A549 (cell line): ENCODE measurements around the gene MRTFB. TPM values are rescaled to one million over a fixed set of nuclear protein-coding genes. Genes with fewer than 3 reads are reported as not detected.

Experiments
- ATAC-seq, 2 experiments: fragments of 200-7000 bp in 1 of 2; fragments of >200 bp in 1 of 2; cut with Nextera tagmentation in 1 of 2; cut with Tn5 transposase in 1 of 2; 3 replicates each; pipeline versions ENCODE4 v1.8.0 to v1.9.1; 2018 to 2020; ENCODE audit warnings: mild to moderate bottlenecking in 1 of 2, moderate library complexity in 1 of 2
- CTCF ChIA-PET: fragments of 300-600 bp; sonication (Branson Sonifier 250); formaldehyde crosslinking; extraction: SDS; loops from one replicate; lab custom pipeline; 2021; ENCODE audit warnings: antibody characterized with exemption, inconsistent platforms; lab: Yijun Ruan, JAX
- POLR2A ChIA-PET: fragments of 350-600 bp; formaldehyde crosslinking; extraction: SDS; loops from one replicate; lab custom pipeline; 2021; ENCODE audit warnings: antibody characterized with exemption, inconsistent platforms; lab: Yijun Ruan, JAX
- DNase-seq, 2 experiments: peaks; one replicate each; pipeline versions ENCODE4 v3.0.0 to v3.0.0-alpha.2; 2011 to 2016; ENCODE audit warnings: low read depth in 1 of 2, low spot score in 1 of 2
- FAIRE-seq: peaks from 2 replicates; lab custom pipeline; 2011; peaks lifted over from hg19 to GRCh38; lab: Jason Lieb, UNC
- H3K27ac ChIP-seq, 2 experiments: fragments of >200 bp; sonication (Bioruptor Twin); formaldehyde crosslinking; 3 replicates each; pipeline ENCODE4 v1.5.1; 2016 to 2017
- H3K4me1 ChIP-seq: fragments of >200 bp; sonication (Bioruptor Twin); formaldehyde crosslinking; 3 replicates; pipeline ENCODE4 v1.6.1; 2016
- H3K4me2 ChIP-seq: fragments of >200 bp; sonication (Bioruptor Twin); formaldehyde crosslinking; 3 replicates; pipeline ENCODE4 v1.6.1; 2016
- H3K4me3 ChIP-seq: fragments of >200 bp; sonication (Bioruptor Twin); formaldehyde crosslinking; 3 replicates; pipeline ENCODE4 v1.5.1; 2016
- H3K9me3 ChIP-seq: fragments of >200 bp; sonication (Bioruptor Twin); formaldehyde crosslinking; 3 replicates; pipeline ENCODE4 v1.6.1; 2016
- BCL3 ChIP-seq: fragments of >200 bp; sonication (Bioruptor Twin); formaldehyde crosslinking; IDR thresholded peaks from 3 replicates; pipeline ENCODE4 v1.6.1; 2016
- CBX2 ChIP-seq: fragments of 200-600 bp; sonication (generic); IDR thresholded peaks from 2 replicates; pipeline ENCODE4 v1.6.1; 2016; ENCODE audit warnings: low read depth, mild to moderate bottlenecking, borderline replicate concordance
- CHD4 ChIP-seq: fragments of 200-600 bp; sonication (generic); IDR thresholded peaks from 2 replicates; pipeline ENCODE4 v1.6.1; 2016; ENCODE audit warnings: antibody characterized with exemption, mild to moderate bottlenecking, borderline replicate concordance
- E2F6 ChIP-seq: IDR thresholded peaks from 2 replicates; pipeline ENCODE4 v1.6.1; 2012; ENCODE audit warnings: low read depth, borderline replicate concordance
- ESRRA ChIP-seq: fragments of 150-350 bp; IDR thresholded peaks from 2 replicates; pipeline ENCODE4 v1.6.1; 2014; ENCODE audit warnings: mild to moderate bottlenecking, low read length, borderline replicate concordance
- FOSL2 ChIP-seq, 2 experiments: fragments of 450-650 bp in 1 of 2; fragments of >200 bp in 1 of 2; sonication (Bioruptor Twin) in 1 of 2; formaldehyde crosslinking; IDR thresholded peaks; 2 replicates each; pipeline versions ENCODE4 v1.5.0 to v1.6.1; 2016 to 2020; ENCODE audit warnings: mild to moderate bottlenecking in 1 of 2, moderate library complexity in 1 of 2
- FOXS1 ChIP-seq: fragments of 250-450 bp; sonication (Bioruptor Pico); IDR thresholded peaks from 2 replicates; pipeline ENCODE4 v1.5.0; 2020; ENCODE audit warnings: mild to moderate bottlenecking, moderate library complexity
- GATA3 ChIP-seq: IDR thresholded peaks from 2 replicates; pipeline ENCODE4 v1.6.1; 2012; ENCODE audit warnings: borderline replicate concordance
- HDAC2 ChIP-seq: fragments of 200-600 bp; sonication (generic); IDR thresholded peaks from 2 replicates; pipeline ENCODE4 v1.6.1; 2016
- HES2 ChIP-seq: fragments of >200 bp; sonication (Bioruptor Twin); formaldehyde crosslinking; IDR thresholded peaks from 2 replicates; pipeline ENCODE4 v1.6.1; 2016
- HMGXB4 ChIP-seq: fragments of 250-450 bp; sonication (Bioruptor Pico); IDR thresholded peaks from 2 replicates; pipeline ENCODE4 v1.5.0; 2021; ENCODE audit warnings: mild to moderate bottlenecking, moderate library complexity, borderline replicate concordance
- HOXA7 ChIP-seq: fragments of 250-450 bp; sonication (Bioruptor Pico); IDR thresholded peaks from 2 replicates; pipeline ENCODE4 v1.5.0; 2020; ENCODE audit warnings: mild to moderate bottlenecking, moderate library complexity
- MAFK ChIP-seq: fragments of 450-650 bp; IDR thresholded peaks from 2 replicates; pipeline ENCODE4 v1.6.1; 2014; ENCODE audit not compliant: partially characterized antibody
- NFE2L2 ChIP-seq: fragments of 150-350 bp; conservative IDR thresholded peaks from 2 replicates; pipeline ENCODE4 v1.6.1; 2014; ENCODE audit warnings: low read length
- NPAS2 ChIP-seq: fragments of 250-450 bp; sonication (Bioruptor Pico); IDR thresholded peaks from 2 replicates; pipeline ENCODE4 v1.8.0; 2022; ENCODE audit warnings: mild to moderate bottlenecking, moderate library complexity, borderline replicate concordance
- NR3C1 ChIP-seq: fragments of >200 bp; sonication (Bioruptor Twin); formaldehyde crosslinking; IDR thresholded peaks from 3 replicates; pipeline ENCODE4 v1.6.1; 2017
- PHF8 ChIP-seq: fragments of 200-600 bp; sonication (generic); IDR thresholded peaks from 2 replicates; pipeline ENCODE4 v1.6.1; 2016; ENCODE audit warnings: low read depth, mild to moderate bottlenecking, antibody characterized with exemption, moderate library complexity, borderline replicate concordance
- POLR2A ChIP-seq: IDR thresholded peaks from 2 replicates; pipeline ENCODE4 v1.6.1; 2012; ENCODE audit warnings: mild to moderate bottlenecking, low read length
- POLR2AphosphoS2 ChIP-seq: conservative IDR thresholded peaks from 2 replicates; pipeline ENCODE4 v1.6.1; 2012; ENCODE audit warnings: low read length, improper control_type of control experiment, inconsistent platforms
- RARB ChIP-seq: fragments of 250-450 bp; sonication (Bioruptor Pico); IDR thresholded peaks from 2 replicates; pipeline ENCODE4 v1.8.0; 2021; ENCODE audit warnings: mild to moderate bottlenecking, moderate library complexity
- RNF2 ChIP-seq: fragments of 200-600 bp; sonication (generic); IDR thresholded peaks from 2 replicates; pipeline ENCODE4 v1.6.1; 2016; ENCODE audit warnings: low read depth, mild to moderate bottlenecking, antibody characterized with exemption, moderate library complexity, borderline replicate concordance
- TP53 ChIP-seq: fragments of 250-450 bp; sonication (Bioruptor Pico); IDR thresholded peaks from 2 replicates; pipeline ENCODE4 v1.5.0; 2021; ENCODE audit warnings: mild to moderate bottlenecking, moderate library complexity
- ZC3H11A ChIP-seq: fragments of 450-650 bp; IDR thresholded peaks from 2 replicates; pipeline ENCODE4 v1.6.1; 2014; ENCODE audit warnings: antibody characterized with exemption, mild to moderate bottlenecking
- ZNF302 ChIP-seq: fragments of 250-450 bp; sonication (Bioruptor Pico); IDR thresholded peaks from 2 replicates; pipeline ENCODE4 v1.9.0; 2021; ENCODE audit warnings: inconsistent platforms, mild to moderate bottlenecking, moderate library complexity
- WGBS: methylation state at CpG from one replicate; pipeline ENCODE4 v1.1.6; 2017; ENCODE audit errors: missing lambda C conversion rate; 5-methylcytosine and 5-hydroxymethylcytosine counted together
- polyA plus RNA-seq, 4 experiments: library from polyadenylated mRNA; depleted of rRNA in 3 of 4; stranded (reverse); fragments of >200 nt; fragmentation: RNase III in 1 of 4; extraction: RNeasy Plus Mini Kit Qiagen cat#74134 plus additional on column Dnase treatment in 1 of 4; gene quantifications; 2 replicates in 3 of 4; 3 replicates in 1 of 4; pipeline ENCODE4 v1.2.3, GENCODE V29; 2011 to 2017

The MRTFB gene
- polyA plus RNA-seq, 2 of the 4 experiments (the other 2 are of a cell fraction): 13.7 to 24.2 TPM

GRCh38 chr16:14232106-14232864 lies 161.2 kb downstream of the MRTFB start (continued):
- no peak for TF ChIP-seq MAFK
- TF ChIP-seq NR3C1: no peak

- FAIRE-seq: no peak
- WGBS: 87% methylated on average over 5 of the region's 5 CpGs
Observed at GRCh38 chr16:14236401-14236800, 165.3 kb downstream of the MRTFB start.

GRCh38 chr16:14238756-14239155 lies 167.6 kb downstream of the MRTFB start:
- DNase-seq: no peak
- Histone ChIP-seq H3K4me3 (no peak overlapping the region), H3K4me2 (no peak overlapping the region), H3K9me3 (no peaks in the 10 kb centered on the region), H3K4me1 (no peaks in the 10 kb centered on the region), H3K27ac (no peak overlapping the region)
- ATAC-seq: no peak
- ChIA-PET CTCF (interaction anchor here (3.1 kb wide), 1 partner anchor 11 kb away, joined by 15 read pairs; no protein-coding TSS in a partner anchor), POLR2A (no interaction called here)
- WGBS: 91% methylated on average over 5 of the region's 5 CpGs
- no peak for FAIRE-seq
- no peak for TF ChIP-seq HDAC2
- no peak for TF ChIP-seq PHF8
- no peak for TF ChIP-seq ESRRA
- no peak for TF ChIP-seq POLR2A
- no peak for TF ChIP-seq TP53 (CRISPR knock-in tag)
- TF ChIP-seq NPAS2: no peak
- TF ChIP-seq ZNF302 (CRISPR knock-in tag): no peak
- TF ChIP-seq CBX2: no peak
- TF ChIP-seq POLR2AphosphoS2: no peak
- TF ChIP-seq GATA3: no peak
- TF ChIP-seq CHD4: no peak
- TF ChIP-seq BCL3: no peak
- TF ChIP-seq FOXS1: no peak
- no peak for TF ChIP-seq MAFK
- no peak for TF ChIP-seq E2F6

More at GRCh38 chr16:14236401-14236800, 165.3 kb downstream of the MRTFB start:
- DNase-seq (no peak), ATAC-seq (no peak)
- H3K4me3 ChIP-seq: no peak overlapping the region
- H3K27ac ChIP-seq: no peak overlapping the region
- no peaks in the 10 kb centered on the region for H3K9me3 ChIP-seq
- CTCF ChIA-PET: interaction anchor here (0.6 to 2.1 kb wide), 4 partner anchors 13 to 313 kb away, joined by 3 to 15 read pairs (median 3); no protein-coding TSS in a partner anchor
- H3K4me2 ChIP-seq: no peak overlapping the region
- no peaks in the 10 kb centered on the region for H3K4me1 ChIP-seq
- no peak for TF ChIP-seq HES2
- no peak for TF ChIP-seq MAFK
- no peak for TF ChIP-seq NFE2L2
- TF ChIP-seq FOXS1: no peak
- no peak for TF ChIP-seq FOSL2 (IDR thresholded peaks at IDR 0.05)
- TF ChIP-seq FOSL2 (CRISPR knock-in tag; IDR thresholded peaks at IDR 0.05): no peak
- no peak for TF ChIP-seq RNF2
- TF ChIP-seq RARB (CRISPR knock-in tag): no peak
- TF ChIP-seq HMGXB4 (CRISPR knock-in tag): no peak
- TF ChIP-seq ZC3H11A: no peak
- TF ChIP-seq HOXA7 (CRISPR knock-in tag): no peak
- TF ChIP-seq, all 56 proteins: peak for 0
- POLR2A ChIA-PET: no interaction called here
